HG03095 (cell line): ENCODE data around the gene THRB.

Source experiments
- ATAC-seq: cut with Tn5 transposase; IDR thresholded peaks from one replicate; pipeline ENCODE4 v1.9.1; 2021; ENCODE audit warnings: moderate library complexity; ENCODE audit not compliant: unreplicated experiment

Gene THRB

DNA sequence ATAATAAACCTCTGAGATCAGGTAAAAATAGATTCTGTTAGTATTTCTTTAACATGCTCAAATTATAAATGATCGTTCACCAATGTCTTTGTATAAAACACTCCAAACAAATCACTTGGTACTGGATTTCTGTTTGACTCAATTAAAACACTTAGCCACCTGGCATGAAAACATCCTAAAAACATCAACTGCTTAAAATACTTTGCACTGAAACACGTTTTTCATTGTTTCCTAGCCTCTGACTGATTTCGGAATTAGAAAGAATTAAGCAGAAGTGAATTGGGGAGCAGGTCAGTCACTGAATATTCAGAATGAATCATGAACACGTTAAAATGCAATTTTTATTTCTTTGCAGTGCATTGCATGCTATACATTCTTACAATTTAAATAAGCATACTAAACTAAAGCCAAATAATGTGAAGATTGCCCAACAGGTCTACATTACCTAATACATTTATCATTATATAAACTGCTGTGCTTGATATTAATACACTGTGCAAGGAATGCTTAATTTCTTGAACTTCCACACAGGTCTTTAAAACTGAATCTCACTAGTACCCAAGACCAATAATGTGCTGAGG is 1.6 kb downstream of the THRB start:
- no peak for ATAC-seq

DNA sequence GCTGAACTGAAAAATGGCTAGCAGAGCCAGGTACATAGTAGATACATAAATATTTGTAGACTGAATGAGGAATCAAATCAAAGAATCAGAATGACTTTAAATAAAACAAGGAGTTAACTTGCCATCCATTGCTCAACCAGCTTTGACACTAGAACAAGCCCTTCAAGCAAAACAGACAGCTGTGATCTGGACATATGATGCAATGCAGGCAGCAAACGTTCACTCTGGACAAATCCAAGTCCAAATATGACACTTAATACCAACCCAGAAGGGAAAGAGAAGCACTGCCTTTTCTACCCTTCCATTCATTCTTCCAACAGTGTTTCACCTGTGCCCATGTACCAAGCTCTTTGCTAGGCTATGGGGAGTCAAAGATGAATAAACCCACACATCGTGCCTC is 4.5 kb downstream of the THRB start:
- no peak for ATAC-seq

DNA sequence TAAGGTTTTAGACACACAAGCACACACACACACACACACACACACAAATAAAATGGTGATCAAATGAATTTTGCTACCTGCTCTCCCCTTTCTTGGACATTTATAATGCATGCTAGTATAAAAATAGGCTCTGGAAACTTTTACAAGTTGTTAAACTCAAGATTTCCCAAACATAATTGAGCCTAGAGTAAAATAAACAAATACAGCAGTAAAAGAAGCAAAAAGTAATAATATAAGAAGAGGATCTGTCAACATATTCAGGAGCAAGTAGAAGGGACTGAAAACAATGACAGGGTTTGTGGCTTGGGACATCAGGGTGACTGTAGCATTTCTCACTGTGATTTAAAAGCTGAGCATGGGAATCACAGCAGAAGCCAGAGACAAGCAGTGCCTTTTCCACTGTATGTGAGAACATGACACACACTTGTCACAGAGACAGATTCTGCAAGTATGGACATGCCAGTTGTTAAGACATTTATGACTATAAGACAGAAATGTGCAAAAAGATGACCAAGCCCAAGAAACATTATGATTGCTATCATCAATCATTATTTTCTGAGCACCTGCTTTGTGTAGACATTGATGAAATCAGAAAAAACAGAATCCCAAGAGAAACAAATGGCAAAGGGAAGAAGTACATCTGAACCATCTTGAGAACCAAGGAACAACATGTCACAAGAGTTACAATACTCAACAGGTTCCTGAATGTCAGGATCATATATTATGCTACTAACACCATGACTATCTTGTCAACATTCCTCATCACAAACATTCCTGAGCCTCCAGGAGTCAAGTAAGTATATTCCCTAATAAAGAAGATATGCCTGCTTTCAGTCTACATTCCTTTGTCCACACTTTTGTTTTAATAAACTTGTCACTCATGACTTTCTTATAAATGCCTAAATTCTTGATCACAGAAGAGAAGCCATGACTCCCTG is 7.1 kb downstream of the THRB start:
- no peak for ATAC-seq

DNA sequence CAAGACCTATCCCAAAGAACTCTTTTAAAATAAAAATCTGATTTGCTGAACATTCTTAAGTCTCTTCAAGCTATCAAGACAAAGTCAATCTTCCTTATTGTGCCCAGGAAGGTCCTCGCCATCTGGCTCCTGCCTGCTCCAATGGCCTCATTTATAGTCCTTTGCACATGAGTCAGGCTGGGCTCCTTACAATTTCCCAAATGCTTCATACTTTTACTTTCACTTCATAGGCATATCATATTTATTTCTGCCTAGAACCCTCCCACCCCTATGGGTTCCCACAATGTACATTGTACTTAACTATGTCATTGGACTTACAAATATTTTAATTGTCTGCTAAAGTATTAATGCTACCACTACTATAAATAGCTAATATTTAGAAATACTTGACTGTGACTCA is 9.1 kb downstream of the THRB start:
- ATAC-seq = no peak

DNA sequence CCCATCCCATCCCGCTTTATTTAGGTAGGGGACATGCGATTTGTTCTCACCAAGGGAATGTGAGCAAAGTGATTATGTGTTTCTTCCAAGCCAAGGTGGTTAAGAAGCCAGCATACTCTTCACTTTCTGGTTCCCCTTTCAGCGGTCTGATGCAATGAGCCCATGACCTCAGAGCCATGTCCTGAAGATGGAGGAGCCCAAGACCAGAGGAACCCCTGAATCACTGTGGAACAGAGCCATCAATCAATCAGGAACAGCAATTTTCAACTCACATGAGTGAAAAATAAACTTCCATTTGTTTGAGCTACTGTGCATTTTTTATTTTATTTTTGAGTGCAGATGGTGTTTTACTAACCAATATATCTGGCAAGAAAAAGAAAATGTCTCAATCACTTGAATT is 10.8 kb downstream of the THRB start:
- no peak for ATAC-seq

DNA sequence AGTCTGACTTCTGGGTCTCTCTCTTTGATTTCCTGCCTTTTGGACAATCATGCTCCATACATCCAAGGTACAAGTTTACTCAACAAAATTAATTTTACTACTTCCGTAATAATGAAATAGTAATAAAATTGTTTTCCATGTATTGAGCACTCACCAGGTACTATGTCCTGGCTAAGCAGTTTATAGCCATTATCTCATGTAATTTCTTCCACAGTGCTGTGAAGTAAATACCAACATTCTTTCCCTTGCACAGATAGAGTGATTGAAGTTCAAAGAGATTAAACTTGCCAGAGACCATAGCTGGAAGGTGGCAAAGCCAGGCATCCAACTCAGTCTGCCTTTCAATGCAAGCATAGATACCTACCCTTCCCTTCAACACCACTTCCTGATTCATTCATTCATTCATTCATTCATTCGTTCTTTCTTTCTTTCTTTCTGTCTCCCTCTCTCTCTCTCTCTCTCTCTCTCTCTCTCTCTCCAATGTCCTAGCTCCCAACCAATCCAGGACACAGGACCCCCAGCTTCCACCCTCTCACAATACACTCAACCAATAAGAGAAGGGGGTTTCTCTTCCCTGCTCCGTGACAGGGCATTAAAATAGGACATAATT is 12.4 kb downstream of the THRB start:
- no peak for ATAC-seq

DNA sequence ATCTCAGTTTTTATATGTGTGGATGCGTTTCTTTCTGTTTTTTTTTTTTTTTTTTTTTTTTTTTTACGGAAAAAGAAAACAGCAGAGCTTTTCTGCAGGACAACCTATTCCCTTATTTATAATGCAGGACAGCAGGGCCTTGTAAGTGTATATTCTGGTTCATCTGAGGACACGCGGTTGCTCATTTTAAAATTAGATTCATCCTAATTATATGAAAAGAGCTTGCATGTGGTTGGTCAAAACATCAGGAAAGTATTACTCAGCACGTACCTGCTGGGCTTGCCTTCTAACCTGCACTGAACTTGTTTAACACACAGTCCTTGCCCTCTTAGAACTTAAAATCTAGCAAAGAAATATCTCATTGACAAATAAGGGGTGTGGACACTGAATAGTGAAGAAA is 13.5 kb downstream of the THRB start:
- ATAC-seq = no peak

DNA sequence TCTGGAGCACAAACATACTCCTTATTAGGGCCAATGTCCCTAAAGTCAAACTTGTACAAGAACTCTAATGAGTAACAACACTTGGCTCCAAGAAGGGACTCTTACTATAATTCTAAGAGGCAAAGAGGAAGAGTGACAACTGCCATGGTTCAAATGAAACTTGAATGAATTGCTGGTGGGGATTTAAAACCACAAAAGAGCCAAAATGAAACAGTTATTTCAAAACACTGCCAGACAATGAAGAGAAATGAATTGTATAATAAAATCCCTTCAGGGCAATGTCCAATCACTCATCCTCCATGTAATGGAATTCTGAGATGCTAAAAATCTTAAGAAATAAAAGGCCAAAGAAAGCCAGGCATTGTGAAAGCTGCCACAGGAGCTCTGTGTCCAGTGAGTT is 14.2 kb downstream of the THRB start:
- no peak for ATAC-seq

DNA sequence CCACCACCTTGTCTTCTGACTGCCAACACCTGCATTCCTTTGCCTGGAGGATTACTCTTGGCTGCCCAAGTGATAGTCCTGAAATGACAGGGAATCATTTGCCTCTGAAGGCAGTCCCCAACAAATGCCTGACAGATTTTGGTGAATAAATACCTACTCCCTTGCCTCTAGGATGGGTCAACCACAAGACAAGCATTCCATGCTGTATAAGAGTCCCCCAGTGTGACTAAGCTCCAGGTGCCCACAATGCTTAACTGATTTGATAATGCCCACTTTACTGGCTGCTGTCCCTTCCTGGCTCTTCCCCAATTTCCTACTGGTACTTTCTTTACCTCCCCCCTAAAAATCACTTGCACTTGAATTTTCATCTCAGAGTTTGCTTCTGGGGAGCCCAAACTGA is 14.8 kb downstream of the THRB start:
- no peak for ATAC-seq

DNA sequence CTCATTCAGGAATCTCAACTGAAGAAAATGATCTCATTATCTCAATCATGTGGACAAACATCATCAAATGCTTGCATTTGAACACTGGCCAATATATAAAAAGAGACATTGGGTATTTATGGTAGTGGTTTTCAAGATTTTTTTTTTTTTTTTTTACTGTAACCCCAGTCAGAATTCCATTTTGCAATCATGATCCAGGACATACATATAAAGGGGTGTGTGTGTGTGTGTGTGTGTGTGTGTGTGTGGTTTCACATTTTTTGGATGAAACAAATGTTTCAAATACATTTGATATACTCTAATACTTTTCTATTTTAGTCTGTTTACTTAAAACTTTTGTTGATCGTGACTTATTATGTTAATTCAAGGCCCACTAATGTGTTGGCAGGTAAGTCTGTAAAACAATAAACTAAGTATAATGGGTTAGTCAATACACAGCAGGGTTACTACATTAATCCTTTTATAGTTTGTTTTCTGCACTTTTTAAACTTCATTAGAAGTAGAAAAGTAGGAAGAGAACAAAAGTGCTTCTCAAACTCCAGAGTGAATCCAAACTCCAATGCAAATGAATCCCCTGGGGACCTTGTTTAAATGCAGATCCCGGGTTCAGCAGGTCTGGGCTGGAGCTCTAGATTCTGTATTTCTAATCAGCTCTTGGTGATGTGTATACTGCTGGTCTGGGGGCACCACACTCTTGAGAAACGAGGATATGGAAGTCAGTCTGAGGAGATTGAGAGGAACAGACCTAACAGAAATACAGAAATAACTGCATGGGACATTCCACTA is 17.6 kb downstream of the THRB start:
- no peak for ATAC-seq

DNA sequence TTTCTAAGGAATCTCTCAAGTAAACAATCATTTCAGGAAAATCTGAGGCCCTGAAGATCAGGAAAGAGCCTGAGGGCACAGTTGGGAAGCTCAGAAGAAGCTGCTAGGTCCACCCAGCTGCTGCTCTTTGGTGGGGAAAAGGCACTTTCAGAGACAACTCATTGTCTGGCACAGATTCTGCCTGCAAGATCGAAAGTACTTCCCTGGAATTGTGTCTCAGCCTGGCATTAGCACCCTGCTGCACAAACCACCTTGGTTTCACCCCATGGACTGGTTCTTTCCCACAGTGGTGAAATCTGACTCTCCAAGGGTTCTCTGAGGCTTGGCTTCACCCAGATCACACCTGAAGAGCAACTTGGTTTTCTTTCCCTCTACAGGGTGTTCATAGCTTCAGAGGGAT is 18.7 kb downstream of the THRB start:
- no peak for ATAC-seq

DNA sequence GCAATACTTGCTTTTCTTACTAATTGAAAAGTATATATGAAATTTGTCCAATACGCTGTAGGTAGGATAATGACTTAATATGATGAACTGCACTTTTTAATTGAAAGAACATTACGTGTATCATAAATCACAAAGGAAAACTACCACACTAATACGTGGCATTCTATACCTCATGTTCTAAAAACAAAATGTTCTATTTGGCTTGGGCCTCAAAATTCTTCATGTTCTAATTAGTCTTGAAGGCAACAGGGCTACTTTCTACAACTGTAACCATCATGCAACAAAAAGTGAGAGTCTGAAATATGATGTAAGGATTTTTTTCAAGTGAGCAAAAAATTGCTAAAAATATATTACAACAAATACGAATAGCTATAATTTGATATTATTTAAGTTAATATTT is 19.8 kb downstream of the THRB start:
- ATAC-seq = no peak

DNA sequence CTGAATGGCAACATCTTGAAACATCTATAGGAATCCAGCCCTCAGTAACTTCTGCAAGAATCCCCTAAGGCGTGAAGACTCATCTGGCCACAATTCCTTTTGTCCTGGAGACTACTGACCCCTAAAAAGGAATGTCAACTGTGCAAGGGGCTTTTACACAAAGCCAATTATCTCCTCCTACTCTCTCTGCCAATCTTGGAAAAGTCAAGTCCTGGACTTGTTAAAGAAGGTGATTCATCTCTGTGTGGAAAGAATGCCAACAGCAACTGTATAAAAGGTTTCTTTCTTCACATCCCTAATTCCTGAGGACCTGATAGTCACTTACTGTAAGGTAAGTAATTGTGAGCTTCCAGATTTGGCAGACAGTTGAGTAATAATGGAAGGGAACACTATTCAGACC is 22.3 kb downstream of the THRB start:
- ATAC-seq = no peak

DNA sequence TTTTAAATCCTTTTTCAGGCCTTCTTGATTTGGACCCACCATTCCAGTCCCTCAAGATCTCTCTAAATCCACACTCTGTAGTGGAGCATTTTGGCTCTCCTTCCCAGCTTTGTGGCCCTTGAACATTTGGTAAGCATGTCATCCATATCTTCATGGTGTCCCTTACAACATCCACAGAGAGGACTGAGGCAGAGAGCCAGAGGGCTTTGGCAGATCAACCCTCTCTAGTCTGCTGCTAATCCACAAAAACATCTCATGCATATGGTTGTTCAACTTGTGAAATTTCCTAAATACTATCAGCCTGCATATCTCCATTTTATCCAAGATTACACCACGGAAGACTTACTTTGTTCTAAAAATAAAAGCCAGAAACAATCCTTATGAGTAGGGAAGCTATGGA is 23.2 kb downstream of the THRB start:
- ATAC-seq = no peak

DNA sequence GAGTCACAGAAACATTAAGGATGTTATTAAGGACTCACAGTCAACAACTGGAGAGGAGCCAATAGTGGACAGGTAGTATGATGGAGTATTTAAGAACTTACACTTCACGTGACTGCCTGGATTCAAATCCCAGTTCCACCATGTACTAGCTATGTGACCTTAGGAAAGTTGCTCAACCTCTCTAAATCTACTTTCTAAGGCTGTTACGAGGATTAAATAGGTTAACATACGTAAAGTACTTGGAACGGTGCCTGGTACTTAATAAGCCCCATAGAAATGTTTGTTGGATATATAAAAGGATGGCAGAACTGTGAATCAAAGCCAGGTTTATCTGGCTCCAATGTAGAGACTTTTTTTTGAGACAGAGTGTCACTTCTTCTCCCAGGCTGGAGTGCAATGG is 24.4 kb downstream of the THRB start:
- ATAC-seq = no peak

DNA sequence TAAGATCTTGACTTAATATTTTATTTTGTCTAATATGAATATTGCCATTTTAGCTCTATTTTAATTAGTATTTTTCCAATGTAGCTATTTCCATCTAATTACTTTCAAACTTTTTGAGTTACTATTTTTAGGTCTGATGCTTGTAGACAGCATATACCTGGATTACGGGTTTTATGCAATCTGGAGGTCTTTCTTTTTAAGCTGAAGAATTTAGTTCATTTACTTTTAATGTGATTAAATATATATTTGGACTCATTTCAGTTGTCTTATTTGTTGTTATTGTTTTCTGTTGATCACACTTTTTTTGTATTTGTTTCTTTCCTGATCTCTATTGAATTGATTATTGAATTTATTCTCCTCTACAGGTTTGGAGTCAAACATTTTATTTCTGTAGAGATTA is 30.3 kb downstream of the THRB start:
- ATAC-seq = no peak

DNA sequence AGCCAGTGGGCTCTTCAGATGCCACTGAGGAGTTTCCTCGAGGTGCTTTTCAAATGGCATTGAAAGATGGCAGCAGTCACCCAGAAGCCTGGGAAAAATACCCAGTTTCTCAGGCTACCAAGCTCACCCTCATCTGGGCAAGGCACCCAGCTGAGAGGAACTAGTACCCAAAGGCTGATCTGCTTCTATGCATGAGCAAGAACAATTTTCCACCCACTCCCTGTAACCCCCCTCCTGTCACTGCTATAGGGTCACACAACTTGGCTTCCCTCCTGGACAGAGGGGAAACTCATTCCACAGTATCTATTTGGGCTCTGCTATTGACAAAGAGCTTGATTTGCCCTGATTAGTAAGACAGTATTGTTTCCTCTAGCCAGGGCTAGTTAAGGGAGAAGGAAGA is 31.9 kb downstream of the THRB start:
- no peak for ATAC-seq

DNA sequence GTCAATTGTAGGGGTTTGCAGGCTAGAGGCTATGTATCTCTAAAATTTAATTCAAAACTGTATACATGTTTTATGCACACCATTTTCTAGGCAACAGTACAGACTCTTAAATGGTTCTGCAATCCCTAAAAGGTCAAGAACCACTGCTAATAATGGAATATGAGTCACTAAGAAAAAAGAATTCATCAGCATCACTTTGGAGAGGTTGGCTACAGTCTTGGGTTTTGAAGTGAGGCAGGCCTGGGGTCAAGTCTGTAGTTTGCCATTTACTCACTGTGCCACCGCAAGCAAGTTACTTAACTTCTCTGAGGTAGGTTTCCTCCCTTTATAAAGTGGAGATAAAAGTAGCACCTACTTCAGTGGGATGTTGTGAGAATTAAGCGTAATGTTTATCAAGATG is 33.7 kb downstream of the THRB start:
- no peak for ATAC-seq

DNA sequence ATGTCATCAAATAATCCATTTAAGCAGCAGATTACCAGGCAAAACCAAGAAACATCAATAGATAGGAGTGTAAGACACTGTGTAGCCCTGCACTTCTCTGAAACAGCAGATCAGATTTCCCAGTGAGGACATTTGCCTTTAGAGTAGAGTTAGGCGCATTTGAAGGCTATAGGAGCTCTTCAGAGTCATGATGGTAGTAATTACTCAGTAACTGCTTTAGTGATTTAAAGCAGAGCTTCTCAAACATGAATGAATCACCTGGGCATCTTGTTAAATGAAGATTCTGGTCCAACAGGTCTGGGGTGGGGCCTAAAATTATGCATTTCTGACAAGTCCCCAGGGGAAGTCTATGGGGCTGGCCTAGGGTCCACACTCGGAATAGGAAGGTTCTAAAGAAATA is 36.9 kb downstream of the THRB start:
- no peak for ATAC-seq

DNA sequence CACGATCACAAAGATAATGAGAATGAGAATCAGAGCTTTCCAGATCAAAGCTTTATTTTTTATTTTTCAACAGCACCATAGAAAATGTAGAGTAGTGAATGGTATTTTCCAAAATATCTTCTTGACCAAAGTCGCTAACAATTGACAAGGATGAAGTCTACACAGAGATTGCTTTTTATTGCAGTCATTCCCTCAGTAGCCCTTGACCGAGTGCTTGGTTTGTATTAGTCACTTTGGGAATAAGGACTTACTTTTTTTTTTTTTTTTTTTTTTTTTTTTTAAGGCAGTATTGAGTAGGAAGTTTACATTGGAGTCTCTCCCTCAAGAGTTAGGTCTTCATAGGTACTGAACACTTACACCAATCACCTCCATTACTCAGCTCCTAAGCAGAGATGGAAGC is 39.8 kb downstream of the THRB start:
- no peak for ATAC-seq

DNA sequence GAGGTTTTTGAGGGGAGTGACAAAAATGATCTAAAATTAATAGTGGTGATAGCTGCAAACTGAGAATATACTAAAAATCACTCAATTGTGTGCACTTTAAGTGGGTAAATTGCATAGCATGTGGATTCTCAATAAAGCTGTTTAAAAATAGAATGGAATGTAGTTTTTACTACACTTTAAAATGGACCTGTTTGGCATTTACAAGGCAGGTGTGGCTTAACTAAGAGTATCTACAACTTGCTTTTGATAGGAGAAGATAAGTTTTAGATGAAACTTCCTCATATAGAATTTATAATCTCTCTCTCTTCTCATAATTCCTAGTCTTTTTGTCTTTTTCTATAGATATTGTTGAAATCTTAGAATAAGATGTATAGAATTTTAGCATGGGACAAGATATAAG is 40.3 kb downstream of the THRB start:
- no peak for ATAC-seq
